Spleen (tissue), 7 donors: ENCODE results near the gene B9D1.

Source experiments
- CTCF ChIP-seq, 11 experiments: fragments of 200-600 bp in 7 of 11; fragments of 450-650 bp in 4 of 11; sonication (generic) in 4 of 11; IDR thresholded peaks in 8 of 11; conservative IDR thresholded peaks in 3 of 11; 1 replicate in 7 of 11; 2 replicates in 4 of 11; pipeline versions ENCODE4 v1.4.0 to v1.8.0; 2016 to 2021; ENCODE audit warnings: antibody characterized with exemption in 11 of 11, inconsistent platforms in 4 of 11, mild to moderate bottlenecking in 1 of 11
- POLR2A ChIP-seq, 3 donors: fragments of 450-650 bp; IDR thresholded peaks; one replicate each; pipeline ENCODE4 v1.5.1; 2017; ENCODE audit warnings: antibody characterized with exemption in 3 of 3, mild to moderate bottlenecking in 1 of 3
- POLR2AphosphoS5 ChIP-seq, 3 donors: sonication (generic); formaldehyde crosslinking; IDR thresholded peaks; one replicate each; pipeline ENCODE4 v1.5.1; 2017; ENCODE audit warnings: antibody characterized with exemption in 3 of 3
- donor health status: DM: no; HTN: no; CAD: no; lungs with moderate emphysema.
- donor health status: DM: no; HTN: no; CAD: no.
- donor health status: DM: no; HTN: no; CAD: no.

GRCh38 chr17:19357351-19357750 lies 5.2 kb downstream of the B9D1 start:
- TF ChIP-seq CTCF (IDR thresholded peaks at IDR 0.05 in 8 of 11, conservative IDR thresholded peaks at IDR 0.05 in 3 of 11) (no peak), POLR2A (IDR thresholded peaks at IDR 0.05) (no peak), POLR2AphosphoS5 (IDR thresholded peaks at IDR 0.05) (no peak)
